Measurements from ENCODE around the gene MICAL2. TPM values are rescaled to one million over a fixed set of nuclear protein-coding genes. Genes with fewer than 3 reads are reported as not detected.

MICAL2 gene
- total and polyA plus RNA-seq, 8 donors = 4.8 to 38.8 (median 26.5) TPM

DNA sequence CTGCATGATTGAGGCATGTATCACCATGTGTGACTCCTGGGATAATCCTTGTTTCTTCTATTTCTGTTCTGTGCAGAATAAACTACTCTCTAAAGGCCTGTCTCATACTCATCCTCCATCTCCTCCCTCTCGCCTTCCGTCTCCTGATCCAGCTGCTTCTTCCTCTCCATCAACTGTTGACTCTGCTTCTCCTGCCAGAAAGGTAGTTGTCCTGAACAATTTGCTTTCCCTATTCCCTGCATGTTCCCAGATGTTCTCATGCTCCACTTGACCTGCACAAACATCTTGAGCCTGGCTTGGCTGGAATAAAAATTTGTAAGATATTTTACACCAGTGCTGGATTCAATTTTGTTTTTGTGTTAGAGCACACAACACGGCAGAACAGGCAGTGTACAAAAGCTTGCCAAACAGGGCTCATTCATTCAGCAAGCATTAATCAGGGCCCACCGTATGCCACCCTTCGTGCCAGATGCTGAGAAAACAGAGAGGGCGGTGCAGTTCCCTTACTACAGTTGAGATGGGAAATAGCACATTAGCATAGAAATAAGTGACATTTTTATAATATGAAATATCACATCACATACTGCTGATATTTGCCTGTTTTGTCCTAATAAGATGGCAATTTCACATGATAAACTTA lies 133.6 kb downstream of the MICAL2 start:
- DNase-seq (no peak), ATAC-seq (no peak), FAIRE-seq (no peak)
- WGBS, 2 donors = 32 to 35% methylated on average over 6 of the region's 6 CpGs
- Histone ChIP-seq H3K9me3 (no peaks in the 10 kb centered on the region), H3K4me1 (peaks cover 29 to 65% (median 46%) of the 10 kb centered on the region in 3 donors), H3K27ac (peak overlapping the region in 2 of 4 donors; percentile 79 to 84), H3K27me3 (no peaks in the 10 kb centered on the region), H3K36me3 (no peaks in the 10 kb centered on the region), H3K4me3 (peak overlapping the region in 3 of 4 donors; percentile 17 to 49 (median 31))
- TF ChIP-seq, protein P1, sequence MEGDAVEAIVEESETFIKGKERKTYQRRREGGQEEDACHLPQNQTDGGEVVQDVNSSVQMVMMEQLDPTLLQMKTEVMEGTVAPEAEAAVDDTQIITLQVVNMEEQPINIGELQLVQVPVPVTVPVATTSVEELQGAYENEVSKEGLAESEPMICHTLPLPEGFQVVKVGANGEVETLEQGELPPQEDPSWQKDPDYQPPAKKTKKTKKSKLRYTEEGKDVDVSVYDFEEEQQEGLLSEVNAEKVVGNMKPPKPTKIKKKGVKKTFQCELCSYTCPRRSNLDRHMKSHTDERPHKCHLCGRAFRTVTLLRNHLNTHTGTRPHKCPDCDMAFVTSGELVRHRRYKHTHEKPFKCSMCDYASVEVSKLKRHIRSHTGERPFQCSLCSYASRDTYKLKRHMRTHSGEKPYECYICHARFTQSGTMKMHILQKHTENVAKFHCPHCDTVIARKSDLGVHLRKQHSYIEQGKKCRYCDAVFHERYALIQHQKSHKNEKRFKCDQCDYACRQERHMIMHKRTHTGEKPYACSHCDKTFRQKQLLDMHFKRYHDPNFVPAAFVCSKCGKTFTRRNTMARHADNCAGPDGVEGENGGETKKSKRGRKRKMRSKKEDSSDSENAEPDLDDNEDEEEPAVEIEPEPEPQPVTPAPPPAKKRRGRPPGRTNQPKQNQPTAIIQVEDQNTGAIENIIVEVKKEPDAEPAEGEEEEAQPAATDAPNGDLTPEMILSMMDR (IDR thresholded peaks at IDR 0.05) = no peak
- intact Hi-C loops (cut with DNase I) = no loop called here

DNA sequence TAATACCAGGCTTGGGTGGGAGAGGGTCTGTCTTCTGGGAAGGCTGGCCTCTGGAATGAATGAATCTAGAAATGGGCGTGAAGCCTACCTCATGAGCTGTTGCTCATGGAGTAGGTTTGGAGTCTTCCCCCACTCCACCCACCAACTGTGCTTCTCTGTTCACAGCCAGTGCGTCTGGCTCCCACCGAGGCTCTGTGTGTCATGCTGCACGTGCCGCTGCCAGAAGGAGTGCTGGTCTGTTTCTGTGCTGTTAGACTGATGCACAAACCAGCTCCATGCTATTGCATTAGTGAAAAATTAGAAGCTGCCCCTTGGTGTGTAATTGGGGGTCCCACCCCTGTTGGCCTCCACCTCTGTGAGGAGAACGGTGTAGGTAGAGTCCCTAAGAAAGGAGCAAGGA lies 134.7 kb downstream of the MICAL2 start:
- Histone ChIP-seq H3K9me3 (no peaks in the 10 kb centered on the region), H3K4me1 (peaks cover 38 to 65% (median 56%) of the 10 kb centered on the region in 3 donors), H3K27ac (peak overlapping the region in 2 of 4 donors; percentile 33 to 79), H3K4me3 (peak overlapping the region in 2 of 4 donors; percentile 31 to 49), H3K36me3 (no peaks in the 10 kb centered on the region), H3K27me3 (no peaks in the 10 kb centered on the region)
- intact Hi-C loops (cut with DNase I) = no loop called here
- no peak for FAIRE-seq
- 38 to 62% methylated on average over 6 of the region's 6 CpGs for WGBS, 2 donors
- DNase-seq = no peak
- ATAC-seq = no peak
- TF ChIP-seq, protein P1 (IDR thresholded peaks at IDR 0.05) = no peak

DNA sequence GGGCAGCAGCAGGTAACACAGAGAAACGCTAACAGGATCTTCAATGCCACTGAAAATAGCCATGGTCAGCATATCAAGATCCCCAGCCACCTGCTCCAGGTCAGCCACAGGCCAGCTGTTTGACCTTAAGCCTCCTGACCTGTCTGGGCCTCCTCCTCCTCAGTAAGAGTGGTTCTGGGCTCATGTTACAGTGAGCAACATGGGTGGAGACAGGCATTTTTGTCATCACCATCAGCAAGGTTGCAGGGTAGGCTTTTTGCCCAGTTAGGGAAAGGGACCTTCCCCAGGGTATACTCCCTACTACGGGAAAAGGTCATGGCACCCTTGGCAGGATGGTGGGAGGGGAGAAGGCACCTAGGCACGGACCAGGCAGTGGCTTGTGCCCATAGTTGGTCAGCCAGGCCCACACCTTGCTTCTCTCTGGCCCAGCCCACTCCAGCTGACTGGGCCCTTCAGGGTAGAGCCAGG lies 135.2 kb downstream of the MICAL2 start:
- Histone ChIP-seq H3K9me3 (no peaks in the 10 kb centered on the region), H3K27ac (peak overlapping the region in 3 of 4 donors; percentile 18 to 79 (median 33)), H3K36me3 (no peaks in the 10 kb centered on the region), H3K27me3 (no peaks in the 10 kb centered on the region), H3K4me1 (peaks cover 33 to 65% (median 58%) of the 10 kb centered on the region in 3 donors), H3K4me3 (peak overlapping the region in 1 of 4 donors; percentile 49)
- FAIRE-seq = no peak
- ATAC-seq = peak in 2 of 4 donors; percentile 1 to 6
- TF ChIP-seq, protein P1 (IDR thresholded peaks at IDR 0.05) = no peak
- peak in 2 of 6 donors; percentile 49 to 57 for DNase-seq
- intact Hi-C loops (cut with DNase I) = no loop called here
- WGBS, 2 donors = 45% methylated on average over 3 of the region's 3 CpGs

DNA sequence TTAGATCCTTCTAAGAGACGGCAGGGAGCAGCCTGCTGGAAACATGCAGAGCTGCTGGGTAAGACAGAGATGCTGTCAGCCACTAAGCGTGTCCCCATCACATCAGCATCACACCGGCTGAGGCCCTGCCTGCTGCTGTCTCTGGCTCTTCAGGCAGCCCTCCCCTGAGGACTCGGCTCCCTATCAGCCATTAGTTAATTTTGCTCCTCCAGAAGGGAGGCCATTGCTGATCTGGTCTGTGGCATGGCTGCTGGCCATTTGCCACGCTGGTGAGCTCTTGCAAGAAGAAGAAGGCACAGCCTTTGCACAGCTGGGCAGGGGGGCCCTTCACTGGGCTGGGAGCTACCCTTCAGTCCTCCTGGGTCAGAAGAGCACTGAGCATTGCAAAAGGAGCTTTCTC lies 135.8 kb downstream of the MICAL2 start:
- intact Hi-C loops (cut with DNase I) = no loop called here
- Histone ChIP-seq H3K9me3 (no peaks in the 10 kb centered on the region), H3K27ac (peak overlapping the region in 3 of 4 donors; percentile 18 to 79 (median 33)), H3K36me3 (no peaks in the 10 kb centered on the region), H3K4me3 (no peak overlapping the region), H3K27me3 (no peaks in the 10 kb centered on the region), H3K4me1 (peaks cover 27 to 65% (median 58%) of the 10 kb centered on the region in 3 donors)
- FAIRE-seq = no peak
- TF ChIP-seq, protein P1 (IDR thresholded peaks at IDR 0.05) = no peak
- DNase-seq = peak in 2 of 6 donors; percentile 60 to 75
- 65 to 67% methylated on average over 5 of the region's 5 CpGs for WGBS, 2 donors
- no peak for ATAC-seq

DNA sequence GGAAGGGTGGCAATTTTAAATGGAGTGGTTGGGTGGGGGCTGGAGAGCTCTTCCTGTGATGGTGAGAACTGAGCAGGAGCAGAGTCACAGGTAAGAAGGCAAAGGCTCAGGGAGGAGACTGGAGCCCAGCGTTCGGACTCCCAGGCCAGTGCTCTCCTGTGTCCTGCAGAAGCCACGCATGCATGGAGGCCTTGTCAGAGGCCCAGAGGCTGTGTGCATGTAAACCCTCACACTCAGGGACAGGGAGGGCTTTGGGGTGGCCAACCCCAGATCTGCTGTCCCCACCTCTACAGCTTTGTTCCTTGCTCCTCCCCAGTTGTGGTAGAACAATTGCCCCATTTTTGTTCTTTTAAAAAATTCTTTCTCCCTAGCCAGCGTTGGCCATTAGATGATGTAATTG lies 136.6 kb downstream of the MICAL2 start:
- no peak for FAIRE-seq
- no peak overlapping the region for H3K4me3 ChIP-seq
- H3K4me1 ChIP-seq = peaks cover 32 to 64% (median 63%) of the 10 kb centered on the region in 3 donors
- TF ChIP-seq, protein P1 (IDR thresholded peaks at IDR 0.05) = no peak
- H3K9me3 ChIP-seq = no peaks in the 10 kb centered on the region
- no peaks in the 10 kb centered on the region for H3K27me3 ChIP-seq
- H3K36me3 ChIP-seq = no peaks in the 10 kb centered on the region
- no peak for DNase-seq
- intact Hi-C loops (cut with DNase I) = no loop called here
- peak overlapping the region; percentile 74 to 79 (median 76) for H3K27ac ChIP-seq
- WGBS, 2 donors = 79 to 89% methylated on average over 4 of the region's 4 CpGs
- ATAC-seq = no peak
